Trophoblast cell (in vitro differentiated cells and primary cell): ENCODE data around the gene PHF21A.
A peak's percentile ranks its signal among the peaks of the same experiment; 100 is the strongest.

Source experiments
- DNase-seq, 2 donors: peaks; one replicate each; pipeline ENCODE4 v3.0.0-alpha.2; 2016
- H2AFZ ChIP-seq: 2 replicates; pipeline ENCODE4 v1.6.1; 2013; ENCODE audit warnings: low read length, moderate library complexity, mild to moderate bottlenecking; ENCODE audit not compliant: insufficient read depth, poor library complexity
- H2AK5ac ChIP-seq: 2 replicates; pipeline ENCODE4 v1.6.1; 2013; ENCODE audit warnings: mild to moderate bottlenecking, low read length
- H2BK120ac ChIP-seq: 2 replicates; pipeline ENCODE4 v1.6.1; 2013; ENCODE audit warnings: low read length, mild to moderate bottlenecking, moderate library complexity; ENCODE audit not compliant: insufficient read depth, poor library complexity
- H2BK12ac ChIP-seq: 2 replicates; pipeline ENCODE4 v1.6.1; 2013; ENCODE audit warnings: mild to moderate bottlenecking, low read length, moderate library complexity
- H2BK5ac ChIP-seq: 2 replicates; pipeline ENCODE4 v1.6.1; 2013; ENCODE audit warnings: low read length, low read depth, moderate library complexity, mild to moderate bottlenecking; ENCODE audit not compliant: poor library complexity
- H3K14ac ChIP-seq: 2 replicates; pipeline ENCODE4 v1.6.1; 2013; ENCODE audit warnings: mild to moderate bottlenecking, low read length
- H3K18ac ChIP-seq: 2 replicates; pipeline ENCODE4 v1.6.1; 2013; ENCODE audit warnings: mild to moderate bottlenecking, low read length
- H3K23ac ChIP-seq: 2 replicates; pipeline ENCODE4 v1.6.1; 2013; ENCODE audit warnings: low read length
- H3K27ac ChIP-seq: 2 replicates; pipeline ENCODE4 v1.5.1; 2013; ENCODE audit warnings: low read depth, mild to moderate bottlenecking, inconsistent platforms, low read length, moderate library complexity
- H3K27me3 ChIP-seq: 2 replicates; pipeline ENCODE4 v1.6.1; 2013; ENCODE audit warnings: inconsistent platforms, mild to moderate bottlenecking, low read length, moderate library complexity; ENCODE audit not compliant: insufficient read depth
- H3K36me3 ChIP-seq, 2 experiments: 1 replicate in 1 of 2; 2 replicates in 1 of 2; pipeline ENCODE4 v1.6.1; 2013; ENCODE audit warnings: low read length in 2 of 2, mild to moderate bottlenecking in 2 of 2, moderate library complexity in 1 of 2; ENCODE audit not compliant: insufficient read depth in 2 of 2, control insufficient read depth in 1 of 2
- H3K4ac ChIP-seq: 2 replicates; pipeline ENCODE4 v1.6.1; 2013; ENCODE audit warnings: low read depth, mild to moderate bottlenecking, low read length, moderate library complexity
- H3K4me1 ChIP-seq, 2 experiments: 1 replicate in 1 of 2; 2 replicates in 1 of 2; pipeline ENCODE4 v1.6.1; 2013; ENCODE audit warnings: low read length in 2 of 2, mild to moderate bottlenecking in 2 of 2, moderate library complexity in 1 of 2; ENCODE audit not compliant: insufficient read depth in 2 of 2, control insufficient read depth in 1 of 2
- H3K4me2 ChIP-seq: 2 replicates; pipeline ENCODE4 v1.6.1; 2013; ENCODE audit warnings: inconsistent platforms, mild to moderate bottlenecking, low read length, moderate library complexity
- H3K4me3 ChIP-seq: 2 replicates; pipeline ENCODE4 v1.5.1; 2013; ENCODE audit warnings: mild to moderate bottlenecking, low read depth, low read length, inconsistent platforms
- H3K79me1 ChIP-seq: one replicate; pipeline ENCODE4 v1.6.1; 2013; ENCODE audit warnings: low read length
- H3K79me2 ChIP-seq: 2 replicates; pipeline ENCODE4 v1.6.1; 2013; ENCODE audit warnings: low read length, mild to moderate bottlenecking; ENCODE audit not compliant: control insufficient read depth, insufficient read depth, poor library complexity
- H3K9ac ChIP-seq: 2 replicates; pipeline ENCODE4 v1.6.1; 2013; ENCODE audit warnings: mild to moderate bottlenecking, low read length
- H3K9me3 ChIP-seq: 2 replicates; pipeline ENCODE4 v1.6.1; 2013; ENCODE audit warnings: low read depth, mild to moderate bottlenecking, control low read depth, inconsistent platforms, low read length; ENCODE audit not compliant: insufficient read depth
- H4K12ac ChIP-seq: 2 replicates; pipeline ENCODE4 v1.6.1; 2013; ENCODE audit warnings: low read depth, mild to moderate bottlenecking, low read length, moderate library complexity
- H4K8ac ChIP-seq: 2 replicates; pipeline ENCODE4 v1.6.1; 2013; ENCODE audit warnings: low read depth, mild to moderate bottlenecking, low read length, moderate library complexity
- H4K91ac ChIP-seq: one replicate; pipeline ENCODE4 v1.6.1; 2013; ENCODE audit warnings: low read depth, mild to moderate bottlenecking, low read length, moderate library complexity
- WGBS: extraction: QIAGEN DNeasy Blood & Tissue Kit; methylation state at CpG from one replicate; pipeline ENCODE4 v1.1.7; 2013; ENCODE audit warnings: missing lambda C conversion rate; ENCODE audit not compliant: insufficient read length, insufficient coverage; ENCODE audit errors: extremely low coverage; 5-methylcytosine and 5-hydroxymethylcytosine counted together

PHF21A gene

GRCh38 chr11:45910623-45911022 lies 210.6 kb downstream of the PHF21A start:
- H3K36me3 ChIP-seq: peaks cover 52 to 55% of the 10 kb centered on the region in 2 experiments
- no CpG with 5 or more reads among the region's 9 CpGs for WGBS
- H3K79me1 ChIP-seq: peaks cover 5% of the 10 kb centered on the region
- peaks cover 1% of the 10 kb centered on the region for H3K9me3 ChIP-seq
- H3K4ac ChIP-seq: no peak overlapping the region
- no peak for DNase-seq
- no peak overlapping the region for H4K91ac ChIP-seq
- no peak overlapping the region for H2AK5ac ChIP-seq
- no peak overlapping the region for H3K27ac ChIP-seq
- no peak overlapping the region for H4K12ac ChIP-seq
- H3K9ac ChIP-seq: no peak overlapping the region
- H2BK120ac ChIP-seq: no peak overlapping the region
- no peak overlapping the region for H3K18ac ChIP-seq
- H3K79me2 ChIP-seq: no peaks in the 10 kb centered on the region
- no peak overlapping the region for H2BK5ac ChIP-seq
- H3K23ac ChIP-seq: no peak overlapping the region
- no peak overlapping the region for H2AFZ ChIP-seq
- no peak overlapping the region for H3K4me2 ChIP-seq
- no peak overlapping the region for H3K14ac ChIP-seq
- H2BK12ac ChIP-seq: no peak overlapping the region
- no peak overlapping the region for H4K8ac ChIP-seq
- peaks cover 15 to 16% of the 10 kb centered on the region in 2 experiments for H3K4me1 ChIP-seq
- H3K27me3 ChIP-seq: no peaks in the 10 kb centered on the region
- no peak overlapping the region for H3K4me3 ChIP-seq

- Histone ChIP-seq H3K4me3 (no peak overlapping the region), H3K36me3 (peaks cover 44 to 47% of the 10 kb centered on the region in 2 experiments), H3K4me1 (peaks cover 15 to 16% of the 10 kb centered on the region in 2 experiments), H3K4ac (no peak overlapping the region), H2AK5ac (no peak overlapping the region), H3K23ac (no peak overlapping the region), H4K12ac (no peak overlapping the region), H3K18ac (no peak overlapping the region), H2BK120ac (no peak overlapping the region), H4K91ac (no peak overlapping the region), H4K8ac (no peak overlapping the region), H3K27ac (no peak overlapping the region), H3K79me1 (peaks cover 5% of the 10 kb centered on the region), H3K14ac (no peak overlapping the region), H3K4me2 (no peak overlapping the region), H3K79me2 (no peaks in the 10 kb centered on the region), H3K9ac (no peak overlapping the region), H3K9me3 (peaks cover 1% of the 10 kb centered on the region), H2BK5ac (no peak overlapping the region), H3K27me3 (no peaks in the 10 kb centered on the region), H2BK12ac (no peak overlapping the region), H2AFZ (no peak overlapping the region)
- no CpG with 5 or more reads among the region's 32 CpGs for WGBS
- no peak for DNase-seq
These were observed 211.4 kb downstream of the PHF21A start for GRCh38 chr11:45909594-45910475.

DNA sequence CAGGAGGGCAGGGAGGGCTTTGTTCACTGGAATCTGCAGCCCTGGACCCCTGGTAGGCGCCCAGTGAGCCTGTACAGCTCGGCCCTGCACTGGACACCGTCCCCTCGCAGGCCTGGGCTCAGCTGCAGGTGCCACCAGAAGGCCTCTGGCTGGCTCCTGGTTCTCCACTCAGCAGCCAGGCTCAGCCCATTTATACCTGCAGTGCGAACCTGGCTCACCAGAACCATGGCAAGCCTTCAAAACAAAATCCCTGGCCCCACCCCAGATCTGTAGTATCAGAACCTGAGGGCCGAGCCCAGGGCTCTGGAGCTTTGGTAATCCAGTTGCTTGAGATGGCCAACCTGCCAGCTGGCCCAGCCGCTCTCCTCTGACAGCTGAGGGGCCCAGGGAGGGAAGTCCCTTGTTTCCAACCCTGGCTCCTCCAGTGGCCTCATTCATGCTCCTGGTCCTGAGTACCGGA lies 213.3 kb downstream of the PHF21A start:
- WGBS: no CpG with 5 or more reads among the region's 8 CpGs
- Histone ChIP-seq H2BK120ac (no peak overlapping the region), H3K9ac (no peak overlapping the region), H3K14ac (peak overlapping the region; percentile 25), H3K4me2 (no peak overlapping the region), H3K36me3 (peaks cover 28 to 32% of the 10 kb centered on the region in 2 experiments), H3K79me2 (no peaks in the 10 kb centered on the region), H3K4me1 (peaks cover 15 to 16% of the 10 kb centered on the region in 2 experiments), H2BK12ac (no peak overlapping the region), H3K27ac (no peak overlapping the region), H2AK5ac (no peak overlapping the region), H3K23ac (no peak overlapping the region), H3K18ac (no peak overlapping the region), H2BK5ac (no peak overlapping the region), H3K27me3 (no peaks in the 10 kb centered on the region), H4K12ac (no peak overlapping the region), H2AFZ (no peak overlapping the region), H3K4me3 (no peak overlapping the region), H4K8ac (no peak overlapping the region), H3K9me3 (peaks cover 1% of the 10 kb centered on the region), H4K91ac (no peak overlapping the region), H3K79me1 (peaks cover 5% of the 10 kb centered on the region), H3K4ac (no peak overlapping the region)
- no peak for DNase-seq

- no CpG with 5 or more reads among the region's 18 CpGs for WGBS
- no peak within 1 kb of the TSS for H2BK5ac ChIP-seq
- peaks cover 1% of the 10 kb centered on the region for H3K9me3 ChIP-seq
- H2BK12ac ChIP-seq: no peak within 1 kb of the TSS
- peak within 1 kb of the TSS; percentile 25 for H3K14ac ChIP-seq
- H2AFZ ChIP-seq: no peak within 1 kb of the TSS
- H3K18ac ChIP-seq: no peak within 1 kb of the TSS
- peaks cover 5% of the 10 kb centered on the region for H3K79me1 ChIP-seq
- no peak within 1 kb of the TSS for H4K12ac ChIP-seq
- no peak within 1 kb of the TSS for H3K9ac ChIP-seq
- H3K27me3 ChIP-seq: no peaks in the 10 kb centered on the region
- H3K23ac ChIP-seq: no peak within 1 kb of the TSS
- H3K27ac ChIP-seq: no peak within 1 kb of the TSS
- no peak within 1 kb of the TSS for H3K4ac ChIP-seq
- peak within 1 kb of the TSS; percentile 14 for H2BK120ac ChIP-seq
- peaks cover 27 to 32% of the 10 kb centered on the region in 2 experiments for H3K36me3 ChIP-seq
- no peak within 1 kb of the TSS for H2AK5ac ChIP-seq
- H3K4me3 ChIP-seq: no peak within 1 kb of the TSS
- H4K8ac ChIP-seq: no peak within 1 kb of the TSS
- H3K4me2 ChIP-seq: no peak within 1 kb of the TSS
- no peaks in the 10 kb centered on the region for H3K79me2 ChIP-seq
- peak; percentile 97 to 99 for DNase-seq
- no peak within 1 kb of the TSS for H4K91ac ChIP-seq
- peaks cover 15 to 16% of the 10 kb centered on the region in 2 experiments for H3K4me1 ChIP-seq
These were observed 214.2 kb downstream of the PHF21A start, which contains the start of gene FREY1 for GRCh38 chr11:45906965-45907611. TSS of gene FREY1 (minus strand) at chr11:45907271. CDS start at chr11:45907245, 26 bp downstream.
